NK-92 (cell line): Measurements from ENCODE around the gene RNF212.

ENCODE experiments used
- DNase-seq: peaks from one replicate; lab custom pipeline; 2025; ENCODE audit not compliant: unreplicated experiment; lab: John Stamatoyannopoulos, UW

RNF212 gene

DNA sequence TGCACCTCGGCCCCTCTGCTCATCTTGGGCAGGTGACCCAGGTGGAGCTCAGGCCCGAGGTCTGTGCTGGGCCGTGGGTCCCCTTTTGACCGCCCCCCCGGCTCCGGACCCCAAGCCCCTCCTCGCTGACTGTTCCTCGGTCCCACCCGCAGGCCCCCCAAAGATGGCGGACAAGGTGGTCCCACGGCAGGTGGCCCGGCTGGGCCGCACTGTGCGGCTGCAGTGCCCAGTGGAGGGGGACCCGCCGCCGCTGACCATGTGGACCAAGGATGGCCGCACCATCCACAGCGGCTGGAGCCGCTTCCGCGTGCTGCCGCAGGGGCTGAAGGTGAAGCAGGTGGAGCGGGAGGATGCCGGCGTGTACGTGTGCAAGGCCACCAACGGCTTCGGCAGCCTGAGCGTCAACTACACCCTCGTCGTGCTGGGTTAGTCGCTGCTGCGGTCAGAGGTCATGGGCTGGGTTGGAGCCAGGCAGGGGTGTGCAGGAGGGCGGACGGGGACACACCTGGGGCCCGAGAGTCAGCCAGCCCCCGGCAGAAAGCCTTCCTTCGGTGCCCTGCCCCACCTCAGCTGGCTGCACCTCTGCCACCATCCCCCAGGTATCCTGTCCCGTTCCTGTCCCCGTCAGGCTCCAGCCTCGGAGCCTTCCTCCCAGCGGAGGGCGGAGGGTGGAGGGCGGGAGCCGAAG is 91.2 kb downstream of the RNF212 start:
- DNase-seq = no peak
